GM19463 (cell line): ENCODE results near the gene SAP130.
"Not testable (repeated sequence)": the region's sequence is repeated elsewhere in the genome, so short reads cannot be mapped to it uniquely, and the experiment has no call there.

ENCODE experiments used
- ATAC-seq: cut with Tn5 transposase; IDR thresholded peaks from one replicate; pipeline ENCODE4 v1.9.1; 2021; ENCODE audit warnings: mild to moderate bottlenecking, moderate library complexity; ENCODE audit not compliant: unreplicated experiment

SAP130 gene

DNA sequence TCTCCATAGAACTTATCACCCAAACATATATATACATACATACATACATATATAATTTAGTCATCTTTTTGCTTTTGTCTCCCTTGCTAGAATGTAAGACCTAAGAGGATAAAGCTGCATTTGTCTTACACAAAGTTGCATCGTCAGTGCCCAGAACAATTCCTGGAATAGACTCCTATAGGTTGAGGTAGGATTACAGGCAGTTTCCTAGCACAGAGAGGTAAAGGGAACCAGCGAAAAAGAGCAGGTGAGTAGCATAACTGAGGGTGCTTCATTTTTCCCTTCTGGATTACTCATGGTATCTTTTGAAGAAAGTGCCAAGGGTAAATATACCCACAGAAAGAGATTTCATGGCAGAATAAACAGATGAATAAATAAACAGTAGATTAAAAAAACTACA, 74.0 kb downstream of the SAP130 start:
- ATAC-seq = no peak

DNA sequence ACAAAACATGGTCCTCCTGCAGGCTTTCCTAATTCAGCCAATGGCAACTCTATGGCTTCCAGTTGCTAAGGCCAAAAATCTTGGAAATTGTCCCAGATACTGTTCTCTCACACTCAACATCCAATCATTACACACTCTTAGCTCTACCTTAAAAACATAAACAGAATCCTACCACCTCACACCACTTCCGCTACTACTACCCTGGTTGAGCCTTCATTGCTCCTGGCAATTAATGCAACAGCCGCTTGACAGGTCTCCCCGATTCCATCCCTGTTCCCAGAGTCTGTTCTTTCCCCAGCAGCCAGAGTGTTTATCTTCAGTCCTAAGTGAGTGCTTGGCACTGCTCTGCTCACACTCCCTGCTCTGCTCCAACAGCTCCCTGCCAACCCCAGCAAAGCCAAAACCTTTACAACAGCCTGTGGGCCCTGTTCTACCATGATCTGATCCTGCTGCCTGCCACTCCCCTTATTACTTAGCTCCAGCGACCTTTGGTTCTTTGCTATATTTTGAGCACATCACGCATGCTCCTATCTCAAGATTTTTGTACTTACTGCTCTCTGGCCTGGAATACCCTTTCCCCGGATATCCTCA, 74.6 kb downstream of the SAP130 start:
- no peak for ATAC-seq

DNA sequence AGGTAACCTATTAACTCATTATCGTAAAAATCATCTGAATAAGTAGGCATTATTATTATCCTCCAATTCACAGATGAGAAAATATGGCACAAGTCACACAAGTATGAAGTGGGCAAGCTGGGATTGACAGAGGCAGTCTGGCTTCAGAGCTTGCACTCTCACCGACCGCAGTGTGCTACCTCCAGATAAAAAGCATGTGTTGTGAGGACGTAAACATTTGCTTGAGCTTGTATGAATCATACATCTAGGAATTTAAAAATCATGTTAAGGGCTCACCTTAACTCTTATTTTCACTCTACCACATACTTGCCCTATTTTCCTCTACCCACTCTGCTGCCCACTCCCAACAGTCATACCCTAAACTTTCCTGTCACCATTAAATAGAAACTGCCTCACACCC, 76.8 kb downstream of the SAP130 start:
- no peak for ATAC-seq

DNA sequence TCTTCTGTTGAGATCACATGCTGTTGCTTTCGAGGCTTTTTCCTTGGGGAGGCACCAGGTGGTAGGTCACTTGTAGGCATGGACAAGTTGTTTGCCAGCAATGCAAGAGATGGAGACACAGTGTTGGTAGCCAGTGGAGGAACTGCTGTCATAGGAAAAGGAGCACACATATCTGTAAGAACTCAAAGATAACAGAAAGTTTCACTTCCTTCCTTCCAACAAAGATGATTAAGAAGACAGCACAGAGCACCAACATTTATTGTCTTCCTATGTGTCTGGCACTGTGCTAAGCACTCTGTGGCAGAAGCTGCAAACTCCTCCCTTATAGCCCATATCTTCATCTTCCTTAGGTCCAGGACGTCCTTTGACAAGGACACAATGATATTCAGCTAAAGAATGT, 77.6 kb downstream of the SAP130 start:
- ATAC-seq = no peak

DNA sequence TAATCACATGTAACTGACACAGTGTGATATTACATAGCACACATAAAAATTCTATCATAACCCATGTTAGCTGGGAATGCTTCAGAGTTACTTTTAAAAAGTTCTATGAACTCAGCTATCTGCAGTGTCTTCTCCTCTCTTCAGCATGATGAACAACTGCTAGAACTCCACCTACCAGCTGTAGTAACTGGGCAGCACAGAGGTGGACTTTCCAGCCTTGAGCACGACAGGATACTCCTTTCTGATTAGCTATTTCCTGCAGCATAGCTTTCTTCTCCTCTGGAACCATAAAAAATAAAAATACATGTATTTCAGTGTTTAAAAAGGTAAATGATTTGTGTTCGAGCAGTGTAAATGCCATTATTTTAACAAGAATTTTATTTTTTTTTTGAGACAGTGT, 82.6 kb downstream of the SAP130 start:
- ATAC-seq = no peak

DNA sequence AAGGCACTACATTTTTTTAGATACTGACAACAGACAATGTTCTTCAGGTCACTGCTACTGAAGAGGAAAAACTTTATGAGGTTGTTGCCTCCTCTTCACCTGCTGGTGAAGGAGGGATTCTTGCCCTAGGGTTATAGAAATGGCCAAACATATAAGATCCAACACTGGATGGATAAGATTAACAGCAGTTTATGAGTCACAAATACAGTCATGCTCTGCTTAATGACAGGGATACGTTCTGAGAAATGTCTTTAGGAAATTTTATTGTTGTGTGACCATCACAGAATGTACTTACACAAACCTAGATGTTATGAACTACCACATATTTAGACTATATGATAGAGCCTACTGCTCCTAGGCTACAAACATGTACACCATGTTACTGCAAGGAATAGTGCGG, 84.7 kb downstream of the SAP130 start:
- no peak for ATAC-seq

DNA sequence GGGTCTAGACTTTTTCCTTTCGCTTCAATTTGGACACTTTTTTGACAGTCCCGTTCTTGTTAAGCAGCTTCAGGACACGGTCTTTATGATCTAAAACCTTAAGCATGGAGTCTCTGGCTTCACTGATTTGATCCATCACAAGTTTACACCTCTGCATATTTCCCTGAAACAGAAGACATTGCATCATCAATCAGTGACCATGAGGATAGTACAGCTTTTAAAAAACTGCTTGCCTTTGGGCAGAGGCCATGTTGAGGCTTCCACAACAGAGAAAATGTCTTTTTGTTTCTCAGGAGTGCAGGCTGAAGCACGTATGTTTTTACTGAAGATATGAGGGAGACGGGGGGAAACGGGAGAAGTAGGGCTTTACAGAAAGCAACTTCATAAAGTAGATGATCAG, 85.9 kb downstream of the SAP130 start:
- ATAC-seq = no peak

DNA sequence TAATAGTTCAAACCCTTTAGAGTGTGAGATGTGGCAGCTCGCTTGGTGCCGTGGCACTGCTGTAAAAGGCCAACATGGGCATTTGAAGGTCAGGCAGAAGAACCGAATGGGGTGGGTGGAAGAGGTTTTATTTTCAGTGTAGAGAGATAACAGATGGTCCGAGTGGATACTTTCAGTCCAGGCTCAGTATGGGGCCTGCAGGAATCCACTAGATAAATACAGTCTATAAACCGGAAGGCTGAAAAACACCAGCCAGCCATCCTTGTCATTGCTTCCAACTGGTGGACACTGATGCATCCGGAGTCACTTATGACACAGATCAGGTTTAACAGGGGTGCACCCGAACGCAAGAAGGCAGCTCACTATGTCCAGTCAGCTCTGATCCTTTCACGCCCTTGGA, 86.4 kb downstream of the SAP130 start:
- ATAC-seq = no peak

DNA sequence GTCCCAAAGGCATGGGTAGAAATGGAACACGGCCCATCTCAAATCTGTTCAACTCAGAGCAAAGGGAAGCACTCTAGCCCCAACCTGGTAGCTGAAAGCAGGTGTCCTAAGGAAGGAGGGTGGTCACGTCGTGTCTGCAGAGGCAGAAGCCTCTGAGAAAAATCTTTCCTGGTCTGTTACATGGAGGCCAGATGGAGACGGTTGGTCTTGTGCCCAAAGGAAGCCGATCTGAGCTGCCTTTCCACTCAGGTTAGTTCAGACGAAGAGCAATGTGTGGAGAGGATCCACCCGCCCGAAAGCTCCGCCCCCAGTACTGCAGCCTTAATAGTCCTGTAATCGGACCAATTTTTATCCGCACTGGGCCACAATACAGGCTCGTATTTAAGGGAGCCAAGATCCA, 87.2 kb downstream of the SAP130 start:
- no peak for ATAC-seq

DNA sequence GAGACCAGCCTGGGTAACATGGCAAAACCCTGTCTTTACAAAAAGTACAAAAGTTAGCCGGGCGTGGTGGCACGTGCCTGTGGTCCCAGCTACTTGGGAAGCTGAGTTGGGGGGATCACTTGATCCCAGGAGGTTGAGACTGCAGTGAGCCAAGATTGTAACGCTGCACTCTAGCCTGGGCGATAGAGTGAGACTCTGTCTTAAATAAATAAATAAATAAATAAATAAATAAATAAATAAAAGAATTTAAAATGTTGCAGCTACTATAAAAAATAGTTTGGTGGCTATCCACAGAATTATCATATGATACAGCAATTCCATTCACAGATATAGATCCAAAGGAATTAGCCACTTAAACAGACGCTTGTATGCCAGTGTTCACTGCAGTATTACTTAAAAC, 92.5 kb downstream of the SAP130 start:
- ATAC-seq = no peak

DNA sequence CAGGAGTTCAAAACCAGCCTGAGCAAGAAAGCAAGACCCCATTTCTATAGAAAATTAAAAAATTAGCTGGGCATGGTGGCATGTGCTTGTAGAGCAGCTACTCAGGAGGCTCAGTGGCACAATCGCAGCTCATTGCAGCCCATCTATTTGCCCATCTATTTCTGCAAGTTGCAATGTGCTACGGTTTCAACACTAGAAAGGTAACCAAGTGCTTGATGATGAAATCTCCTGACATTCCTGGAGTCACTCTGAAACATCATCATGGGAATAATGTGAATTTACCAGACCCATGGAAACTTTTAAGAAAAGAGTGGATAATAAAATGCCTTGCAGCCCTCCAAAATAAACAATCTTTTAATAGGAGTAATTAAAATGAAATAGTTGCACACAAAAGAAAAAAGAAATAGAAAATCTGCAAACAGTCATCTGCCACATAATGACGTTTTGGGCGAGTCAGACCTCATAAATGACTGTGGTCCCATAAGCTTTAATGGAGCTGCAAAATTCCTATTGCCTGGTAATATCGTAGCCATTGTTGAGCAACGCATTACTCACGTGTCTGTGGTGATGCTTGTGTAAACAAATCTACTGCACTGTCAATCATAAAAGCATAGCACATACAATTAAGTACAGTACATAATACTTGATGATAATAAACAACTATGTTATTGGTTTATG, 95.5 kb downstream of the SAP130 start:
- ATAC-seq = no peak

DNA sequence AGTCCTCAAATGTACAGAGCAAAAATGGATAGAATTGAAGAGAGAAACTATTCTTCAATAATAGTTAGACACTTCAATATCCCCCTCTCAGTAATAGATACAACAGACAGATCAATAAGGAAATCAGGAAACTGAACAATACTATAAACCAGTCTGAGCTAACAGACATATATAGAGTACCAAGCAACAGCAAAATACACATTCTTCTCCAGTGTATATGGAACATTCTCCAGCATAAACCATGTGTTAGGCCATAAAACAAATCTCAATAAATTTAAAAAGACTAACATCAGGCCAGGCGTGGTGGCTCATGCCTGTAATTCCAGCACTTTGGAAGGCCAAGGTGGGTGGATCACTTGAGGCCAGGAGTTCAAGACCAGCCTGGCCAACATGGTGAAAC, 98.4 kb downstream of the SAP130 start:
- no peak for ATAC-seq

DNA sequence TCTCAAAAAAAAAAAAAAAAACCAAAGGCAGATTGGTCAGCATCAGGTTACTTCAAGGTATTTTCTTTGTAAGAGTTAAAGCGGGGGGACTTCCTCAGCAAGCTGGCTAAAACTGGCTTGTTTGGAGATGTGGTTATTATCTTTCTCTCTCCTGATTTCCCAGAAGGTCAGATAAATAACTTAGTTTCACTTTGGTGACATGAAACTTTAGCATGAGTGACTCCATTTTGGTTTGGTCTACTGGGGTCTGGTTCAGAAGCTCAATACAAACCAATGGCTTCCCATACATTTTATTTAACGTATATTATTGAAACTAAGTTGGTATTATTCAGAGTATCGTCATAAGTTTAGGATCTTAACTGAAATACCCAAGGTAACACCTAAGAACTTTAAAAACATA, 100.5 kb downstream of the SAP130 start:
- ATAC-seq = no peak

DNA sequence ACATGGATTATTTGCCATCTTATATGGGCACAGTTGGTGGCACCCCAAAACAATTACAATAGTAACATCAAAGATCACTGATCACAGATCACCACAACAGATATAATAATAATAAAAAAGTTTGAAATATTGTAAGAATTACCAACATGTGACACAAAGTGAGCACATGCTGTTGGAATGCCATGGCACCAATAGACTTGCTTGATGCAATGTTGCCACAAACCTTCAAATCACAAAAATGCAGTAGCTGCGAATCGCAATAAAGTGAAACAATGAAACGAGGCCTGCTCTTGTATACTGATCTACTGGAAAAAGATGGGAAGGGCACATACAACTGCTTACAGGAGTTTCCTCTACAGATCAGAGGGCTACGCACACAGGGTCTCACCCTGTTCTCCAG, 109.9 kb downstream of the SAP130 start:
- ATAC-seq = no peak

DNA sequence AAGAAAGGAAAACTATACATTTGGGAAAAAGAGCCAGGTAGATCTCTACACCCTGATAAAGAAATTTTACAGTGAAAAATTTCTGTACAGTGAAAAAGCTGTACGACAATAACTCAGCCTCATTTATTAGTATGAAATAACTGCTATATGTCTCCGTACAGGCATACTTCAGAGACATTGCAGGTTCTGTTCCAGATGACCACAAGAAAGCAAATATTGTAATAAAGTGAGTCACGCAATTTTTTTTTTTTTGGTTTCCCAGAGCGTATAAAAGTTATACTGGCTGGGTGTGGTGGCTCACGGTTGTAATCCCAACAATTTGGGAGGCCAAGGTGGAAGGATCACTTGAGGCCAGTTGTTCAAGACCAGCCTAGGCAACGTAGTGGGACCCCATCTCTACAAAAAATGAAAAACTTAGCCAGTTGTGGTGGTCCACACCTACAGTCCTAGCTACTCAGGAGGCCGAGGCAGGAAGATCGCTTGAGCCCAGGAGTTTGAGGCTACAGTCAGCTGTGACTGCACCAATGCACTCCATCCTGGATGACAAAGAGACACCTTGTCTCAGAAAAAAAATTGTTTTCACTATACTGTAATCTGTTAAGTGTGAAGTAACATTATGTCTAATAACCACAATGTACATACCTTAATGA, 113.9 kb downstream of the SAP130 start:
- no peak for ATAC-seq

DNA sequence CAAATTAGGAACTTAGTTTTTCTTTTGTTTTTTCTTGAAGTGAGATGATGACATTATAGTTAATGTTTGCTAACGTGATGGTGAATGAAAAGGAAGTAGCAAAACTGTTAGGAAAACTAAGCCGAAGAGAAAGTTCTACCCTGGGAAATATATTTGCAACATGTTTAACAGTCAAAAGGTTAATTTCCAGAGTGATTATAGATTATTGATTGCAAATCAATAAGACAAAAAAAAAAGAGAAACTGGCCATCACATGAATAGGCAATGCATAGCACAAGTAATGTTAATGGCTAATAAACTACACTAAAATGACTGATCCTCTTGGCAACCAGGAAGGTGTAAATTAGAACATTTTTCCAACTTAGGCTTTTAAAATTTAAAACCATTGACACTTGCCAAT, 116.1 kb downstream of the SAP130 start:
- no peak for ATAC-seq

DNA sequence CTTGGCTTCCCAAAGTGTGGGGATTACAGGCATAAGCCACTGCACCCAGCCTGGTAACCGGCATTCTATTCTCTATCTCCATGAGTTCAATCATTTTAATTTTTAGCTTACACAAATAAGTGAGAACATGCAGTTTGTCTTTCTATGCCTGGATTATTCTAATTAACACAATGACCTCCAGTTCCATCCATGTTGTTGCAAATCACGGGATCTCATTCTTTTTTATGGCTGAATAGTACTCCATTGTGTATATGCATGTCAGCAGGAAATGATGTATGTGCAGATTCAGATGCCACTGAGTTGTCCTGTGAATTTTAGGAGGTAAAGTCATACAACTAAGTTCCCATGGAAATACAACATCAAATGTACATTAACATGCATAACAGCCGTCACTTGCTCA, 117.4 kb downstream of the SAP130 start:
- no peak for ATAC-seq

DNA sequence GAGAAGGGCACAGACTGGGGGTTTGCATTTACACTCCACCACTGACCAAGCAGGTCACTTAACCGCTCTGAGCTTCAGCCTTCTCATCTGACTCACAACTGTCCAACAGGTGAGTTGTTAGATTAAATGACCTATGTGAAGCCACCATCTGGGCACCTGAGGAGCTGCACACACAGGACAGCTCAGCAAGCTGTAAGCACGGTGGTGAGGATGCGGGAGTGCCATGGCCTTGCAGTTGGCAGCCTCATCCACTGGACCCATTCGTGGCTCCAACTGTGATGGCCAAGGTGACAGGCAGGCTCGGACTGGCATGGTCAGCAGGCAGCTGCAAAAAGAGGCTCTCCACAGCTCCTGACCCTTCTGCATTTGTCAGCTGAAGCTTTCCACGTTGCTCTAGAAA, 118.8 kb downstream of the SAP130 start:
- ATAC-seq = no peak

DNA sequence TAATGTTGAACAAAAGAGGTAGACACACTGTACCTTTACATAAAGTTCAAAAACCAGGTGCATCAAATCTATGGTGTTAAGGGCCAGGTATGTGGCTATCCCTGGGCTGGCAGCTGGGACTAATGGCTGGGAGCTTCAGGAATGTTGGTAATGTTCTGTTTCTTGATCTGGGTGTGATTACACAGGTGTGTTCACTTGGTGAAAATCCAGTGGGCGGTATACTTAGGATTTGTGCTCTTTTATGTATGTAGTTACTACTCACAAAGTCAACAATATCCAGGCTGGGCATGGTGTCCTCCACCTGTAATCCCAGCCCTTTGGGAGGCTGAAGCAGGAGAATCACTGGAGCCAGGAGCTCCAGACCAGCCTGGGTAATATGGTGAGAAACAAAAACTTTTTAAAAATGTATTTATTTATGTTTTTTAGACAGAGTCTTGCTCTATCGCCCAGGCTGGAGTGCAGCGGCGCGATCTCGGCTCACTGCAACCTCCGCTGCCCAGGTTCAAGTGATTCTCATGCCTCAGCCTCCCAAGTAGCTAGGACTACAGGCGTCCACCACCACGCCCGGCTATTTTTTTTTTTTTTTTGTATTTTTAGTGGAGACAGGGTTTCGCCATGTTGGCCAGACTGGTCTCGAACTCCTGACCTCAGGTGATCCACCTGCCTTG, 120.0 kb downstream of the SAP130 start:
- ATAC-seq = not testable (repeated sequence)

DNA sequence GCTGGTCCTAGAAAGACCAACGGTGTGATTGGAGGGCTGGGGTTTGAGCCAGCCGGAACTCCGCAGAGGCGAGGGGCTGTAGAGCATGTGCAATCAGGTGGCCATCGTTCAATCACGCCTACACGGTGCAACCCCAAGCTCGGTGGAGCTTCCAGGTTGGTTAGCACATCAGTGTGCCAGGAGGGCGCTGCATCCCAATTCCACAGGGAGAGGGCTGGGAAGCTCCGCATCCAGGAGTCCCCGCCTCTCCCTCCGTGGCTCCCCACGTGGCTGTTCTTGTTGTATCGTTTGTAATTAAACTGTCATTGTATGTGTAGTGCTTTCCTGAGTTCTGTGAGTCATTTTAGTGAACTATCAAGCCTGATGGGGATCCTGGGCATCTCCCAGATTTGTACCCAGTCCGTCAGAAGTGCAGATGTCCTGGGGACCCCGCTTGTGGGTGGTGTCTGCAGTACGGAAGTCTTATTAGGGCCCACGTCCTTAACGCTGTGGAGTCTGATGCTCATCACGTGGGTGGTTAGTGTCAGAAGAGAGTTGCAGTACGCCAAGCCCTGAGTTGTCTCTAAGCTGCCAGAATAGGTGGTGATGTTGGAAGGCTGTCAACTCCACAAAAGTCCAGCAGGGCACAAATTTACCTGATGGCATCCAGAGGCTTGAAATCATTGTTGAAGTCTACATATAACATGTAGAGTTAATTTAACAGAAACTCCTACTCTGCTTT, 121.5 kb downstream of the SAP130 start:
- no peak for ATAC-seq

DNA sequence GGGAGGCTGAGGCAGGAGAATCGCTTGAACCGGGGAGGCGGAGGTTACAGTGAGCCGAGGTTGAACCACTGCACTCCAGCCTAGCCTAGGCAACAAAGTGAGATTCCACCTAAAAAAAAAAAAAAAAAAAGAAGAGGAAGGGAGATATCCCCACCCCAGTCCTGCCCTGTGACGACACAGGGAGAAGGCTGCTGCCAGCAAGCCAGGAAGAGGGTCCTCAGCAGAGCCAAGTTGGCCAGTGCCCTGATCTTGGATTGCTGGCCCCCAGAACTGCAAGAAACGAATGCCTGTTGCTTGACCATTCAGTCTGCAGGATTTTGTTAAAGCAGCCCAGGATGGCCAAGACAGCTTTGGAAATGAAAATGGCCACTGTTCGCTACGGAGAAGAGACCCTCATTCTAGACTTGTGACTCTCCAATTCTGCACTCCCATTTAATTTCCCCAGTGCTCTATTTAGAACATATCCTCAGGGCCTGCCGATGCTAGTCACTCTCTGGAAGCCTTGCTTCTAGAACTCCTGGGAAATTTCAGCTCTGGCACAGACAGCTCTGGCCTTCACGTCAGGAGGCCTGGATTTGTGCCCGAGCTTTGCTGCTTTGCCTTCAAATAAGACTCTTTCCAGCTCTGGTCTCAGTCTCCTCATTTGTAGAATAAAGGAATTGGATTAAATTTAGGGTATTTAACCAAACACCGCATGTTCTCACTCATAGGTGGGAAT, 126.4 kb downstream of the SAP130 start:
- ATAC-seq = no peak
